ENCODE data around the gene NFIB. TPM values are rescaled to one million over a fixed set of nuclear protein-coding genes. Genes with fewer than 3 reads are reported as not detected.

Gene NFIB
- total RNA-seq, 1 experiment from 2014 or later, result 75.8 TPM

GRCh38 chr9:14156046-14156445 is 157.9 kb downstream of the NFIB start:
- DNase-seq, result no peak
- no peaks in the 10 kb centered on the region for H3K27me3 Mint-ChIP-seq (ENCODE audit: unreplicated experiment)
- H3K4me1 Mint-ChIP-seq (ENCODE audit: low read depth, unreplicated experiment), result peaks cover 36% of the 10 kb centered on the region
- H3K36me3 Mint-ChIP-seq (ENCODE audit: insufficient read depth, unreplicated experiment), result peaks cover 9% of the 10 kb centered on the region
- no TSS peak for BruUV-seq (replicated peaks)
- H3K4me3 Mint-ChIP-seq (ENCODE audit: low read depth, unreplicated experiment), result no peak overlapping the region
- H3K9me3 Mint-ChIP-seq (ENCODE audit: low read depth, unreplicated experiment), result no peaks in the 10 kb centered on the region
- H3K27ac Mint-ChIP-seq (ENCODE audit: unreplicated experiment), result no peak overlapping the region
- TF ChIP-seq, protein P1, sequence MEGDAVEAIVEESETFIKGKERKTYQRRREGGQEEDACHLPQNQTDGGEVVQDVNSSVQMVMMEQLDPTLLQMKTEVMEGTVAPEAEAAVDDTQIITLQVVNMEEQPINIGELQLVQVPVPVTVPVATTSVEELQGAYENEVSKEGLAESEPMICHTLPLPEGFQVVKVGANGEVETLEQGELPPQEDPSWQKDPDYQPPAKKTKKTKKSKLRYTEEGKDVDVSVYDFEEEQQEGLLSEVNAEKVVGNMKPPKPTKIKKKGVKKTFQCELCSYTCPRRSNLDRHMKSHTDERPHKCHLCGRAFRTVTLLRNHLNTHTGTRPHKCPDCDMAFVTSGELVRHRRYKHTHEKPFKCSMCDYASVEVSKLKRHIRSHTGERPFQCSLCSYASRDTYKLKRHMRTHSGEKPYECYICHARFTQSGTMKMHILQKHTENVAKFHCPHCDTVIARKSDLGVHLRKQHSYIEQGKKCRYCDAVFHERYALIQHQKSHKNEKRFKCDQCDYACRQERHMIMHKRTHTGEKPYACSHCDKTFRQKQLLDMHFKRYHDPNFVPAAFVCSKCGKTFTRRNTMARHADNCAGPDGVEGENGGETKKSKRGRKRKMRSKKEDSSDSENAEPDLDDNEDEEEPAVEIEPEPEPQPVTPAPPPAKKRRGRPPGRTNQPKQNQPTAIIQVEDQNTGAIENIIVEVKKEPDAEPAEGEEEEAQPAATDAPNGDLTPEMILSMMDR (IDR thresholded peaks at IDR 0.05; ENCODE audit: unreplicated experiment), result no peak
- intact Hi-C loops (cut with micrococcal nuclease; ENCODE audit: unreplicated experiment), result no loop called here
- CTCF ChIA-PET, result no interaction called here

DNA sequence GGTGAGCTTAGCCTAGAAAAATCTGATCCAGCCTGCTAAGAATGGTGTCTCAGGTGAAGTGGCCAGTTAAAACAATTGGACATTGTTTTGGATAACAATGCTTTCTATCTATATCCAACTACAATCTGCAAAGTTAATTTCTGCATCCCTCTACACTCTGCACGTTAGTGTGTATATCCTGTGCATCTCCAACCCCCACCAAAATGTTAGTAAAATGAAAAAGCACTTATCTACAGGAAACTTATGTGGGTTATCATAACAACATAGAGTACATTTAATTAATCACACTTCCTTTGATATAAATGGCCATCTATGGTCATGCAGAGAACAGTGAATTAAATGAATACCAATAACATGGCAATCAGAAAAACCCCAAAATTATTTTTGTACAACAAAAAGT is 158.7 kb downstream of the NFIB start:
- CTCF ChIA-PET, result interaction anchor here (0.7 kb wide), 1 partner anchor 313 kb away, joined by 3 read pairs; no protein-coding TSS in a partner anchor
- Mint-ChIP-seq H3K4me1 (ENCODE audit: low read depth, unreplicated experiment) (peaks cover 37% of the 10 kb centered on the region), H3K9me3 (ENCODE audit: low read depth, unreplicated experiment) (no peaks in the 10 kb centered on the region), H3K4me3 (ENCODE audit: low read depth, unreplicated experiment) (no peak overlapping the region), H3K27me3 (ENCODE audit: unreplicated experiment) (no peaks in the 10 kb centered on the region), H3K27ac (ENCODE audit: unreplicated experiment) (no peak overlapping the region), H3K36me3 (ENCODE audit: insufficient read depth, unreplicated experiment) (peaks cover 11% of the 10 kb centered on the region)
- no TSS peak for BruUV-seq (replicated peaks)
- intact Hi-C loops (cut with micrococcal nuclease; ENCODE audit: unreplicated experiment), result no loop called here
- TF ChIP-seq, protein P1 (IDR thresholded peaks at IDR 0.05; ENCODE audit: unreplicated experiment), result no peak
- no peak for DNase-seq

DNA sequence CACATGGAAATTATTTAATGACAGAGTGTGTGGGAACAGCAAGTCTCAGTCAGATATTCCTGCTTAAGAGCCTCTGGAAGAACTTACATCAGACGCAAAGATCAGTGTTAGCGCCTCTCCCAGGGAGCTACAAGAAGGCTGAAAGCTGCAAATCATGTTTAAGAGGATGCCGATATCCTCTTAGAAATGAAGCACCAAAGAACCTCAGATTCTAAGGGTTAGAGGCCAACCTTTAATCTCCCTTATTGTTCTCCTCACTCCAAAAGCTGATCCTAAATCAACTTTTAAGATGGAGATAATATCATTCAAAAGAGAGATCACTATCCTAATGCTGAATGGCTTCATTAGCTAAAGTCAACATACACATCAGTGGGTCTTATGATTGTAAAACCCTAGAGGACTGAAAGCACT is 160.6 kb downstream of the NFIB start:
- BruUV-seq (replicated peaks), result no TSS peak
- Mint-ChIP-seq H3K27me3 (ENCODE audit: unreplicated experiment) (no peaks in the 10 kb centered on the region), H3K9me3 (ENCODE audit: low read depth, unreplicated experiment) (no peaks in the 10 kb centered on the region), H3K36me3 (ENCODE audit: insufficient read depth, unreplicated experiment) (peaks cover 9% of the 10 kb centered on the region), H3K27ac (ENCODE audit: unreplicated experiment) (no peak overlapping the region), H3K4me3 (ENCODE audit: low read depth, unreplicated experiment) (no peak overlapping the region), H3K4me1 (ENCODE audit: low read depth, unreplicated experiment) (peaks cover 26% of the 10 kb centered on the region)
- CTCF ChIA-PET, result no interaction called here
- DNase-seq, result no peak
- TF ChIP-seq, protein P1 (IDR thresholded peaks at IDR 0.05; ENCODE audit: unreplicated experiment), result no peak
- intact Hi-C loops (cut with micrococcal nuclease; ENCODE audit: unreplicated experiment), result no loop called here

GRCh38 chr9:14151451-14151850 is 162.5 kb downstream of the NFIB start:
- BruUV-seq (replicated peaks), result no TSS peak
- CTCF ChIA-PET, result no interaction called here
- Mint-ChIP-seq H3K4me1 (ENCODE audit: low read depth, unreplicated experiment) (peaks cover 20% of the 10 kb centered on the region), H3K9me3 (ENCODE audit: low read depth, unreplicated experiment) (no peaks in the 10 kb centered on the region), H3K36me3 (ENCODE audit: insufficient read depth, unreplicated experiment) (peaks cover 5% of the 10 kb centered on the region), H3K4me3 (ENCODE audit: low read depth, unreplicated experiment) (no peak overlapping the region), H3K27ac (ENCODE audit: unreplicated experiment) (no peak overlapping the region), H3K27me3 (ENCODE audit: unreplicated experiment) (no peaks in the 10 kb centered on the region)
- TF ChIP-seq, protein P1 (IDR thresholded peaks at IDR 0.05; ENCODE audit: unreplicated experiment), result no peak
- intact Hi-C loops (cut with micrococcal nuclease; ENCODE audit: unreplicated experiment), result no loop called here
- DNase-seq, result no peak

All from Calu3 (cell line).